GM10847 (cell line): ENCODE data around the gene SLC31A1.

Experiments
- POLR2A ChIP-seq: IDR thresholded peaks from 2 replicates; pipeline ENCODE4 v1.6.1; 2011; ENCODE audit not compliant: insufficient read length; ENCODE audit errors: extremely low read depth

SLC31A1 gene

DNA sequence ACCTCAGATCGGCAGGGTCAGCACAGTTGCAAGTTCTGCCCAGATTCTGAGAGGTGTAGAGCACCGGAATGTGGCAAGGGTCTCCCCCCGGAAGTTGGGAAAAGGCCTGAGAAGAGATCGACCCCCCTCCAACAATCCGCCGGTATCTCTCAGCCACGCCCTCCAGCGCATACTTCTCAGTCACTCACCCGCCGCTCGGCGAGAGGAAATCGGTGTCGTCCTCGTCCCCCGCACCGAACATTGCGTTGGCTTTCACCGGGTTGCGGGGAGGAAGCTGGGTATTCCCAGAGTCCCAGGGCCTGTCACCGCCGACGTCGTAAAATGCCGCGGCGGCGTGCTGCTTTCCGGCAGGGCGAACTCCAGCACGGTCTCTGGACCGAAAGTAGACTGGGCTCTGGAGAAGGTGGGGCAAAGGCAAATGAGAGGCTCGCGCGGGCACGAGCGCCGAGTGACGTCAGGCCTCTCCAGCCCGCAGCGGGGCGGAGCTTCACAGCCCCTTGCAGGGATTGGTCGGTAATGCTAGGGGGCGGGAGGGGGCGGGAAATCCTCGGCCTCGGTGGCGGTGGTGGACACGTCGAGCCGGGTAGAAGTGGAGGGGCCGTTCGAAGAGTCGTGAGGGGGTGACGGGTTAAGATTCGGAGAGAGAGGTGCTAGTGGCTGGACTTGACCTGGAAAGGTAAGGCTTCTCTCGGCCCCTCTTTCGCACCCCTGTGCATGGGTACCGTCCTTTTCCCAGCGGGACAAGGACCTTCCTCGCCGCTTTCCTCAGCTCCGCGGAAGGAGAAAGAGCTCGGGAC is at the start of gene SLC31A1, which contains the start of gene FKBP15:
SLC31A1 (plus strand) TSS at position 542 of the 797 bp plus-strand sequence. CDS start 34,605 bp downstream, outside the sequence.
FKBP15 (minus strand) TSS at position 275 of the 797 bp plus-strand sequence; CDS start at position 241, 34 bp downstream.
- TF ChIP-seq POLR2A = peak; percentile 42

DNA sequence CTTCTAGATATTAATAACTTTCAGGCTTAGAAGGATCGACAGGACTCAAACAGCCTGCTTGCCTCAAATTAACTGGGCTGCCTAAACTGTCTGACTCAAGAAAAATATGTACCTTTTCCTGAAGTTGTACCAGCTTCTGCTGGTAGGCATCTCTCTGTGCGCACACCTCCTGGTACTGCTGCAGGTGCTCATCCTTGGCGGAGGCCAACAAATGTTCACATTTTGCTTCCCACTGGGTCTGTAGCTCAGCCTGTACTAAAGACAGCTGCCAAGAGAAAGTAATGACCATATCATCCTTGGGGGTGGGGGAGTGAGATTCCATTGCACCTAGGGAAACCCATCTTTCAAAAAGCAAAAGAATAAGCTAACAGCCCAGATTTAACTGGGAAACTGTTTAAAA is 48.0 kb upstream of the SLC31A1 start:
- TF ChIP-seq POLR2A = no peak

DNA sequence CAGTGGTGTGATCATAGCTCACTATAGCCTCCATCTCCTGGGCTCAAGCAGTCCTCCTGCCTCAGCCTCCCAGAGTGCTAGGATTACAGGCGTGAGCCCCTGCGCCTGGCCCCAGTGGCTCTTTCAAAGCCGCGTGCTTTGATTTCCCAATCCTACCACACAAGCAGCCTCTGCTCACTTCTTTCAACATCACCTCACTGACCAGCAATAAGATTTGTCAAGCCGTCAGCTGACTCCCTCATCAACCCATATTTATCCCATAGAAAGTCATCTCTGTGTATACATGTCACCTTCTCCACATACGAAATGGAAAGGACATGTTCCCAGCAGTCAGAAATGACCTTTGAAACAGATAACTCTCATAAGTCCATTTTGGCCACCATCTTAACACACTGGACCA is 44.5 kb upstream of the SLC31A1 start:
- no peak for TF ChIP-seq POLR2A

DNA sequence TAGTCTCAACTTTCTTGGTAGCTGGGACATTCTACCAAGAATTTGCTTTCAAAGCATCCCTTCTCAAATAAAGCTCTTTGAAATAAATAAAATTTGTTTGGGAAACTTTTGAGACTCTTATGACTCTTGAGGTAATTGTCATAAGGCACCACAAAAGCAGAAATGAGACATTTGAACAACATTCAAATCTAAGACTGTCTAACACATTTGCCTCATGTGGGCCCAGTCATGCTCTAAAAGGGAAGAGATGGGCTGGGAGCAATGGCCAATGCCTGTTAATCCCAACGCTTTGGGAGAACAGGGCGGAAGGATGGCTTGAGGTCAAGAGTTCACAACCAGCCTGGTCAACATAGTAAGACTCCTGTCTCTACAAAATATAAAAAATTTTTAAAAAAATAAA is 44.1 kb upstream of the SLC31A1 start:
- no peak for TF ChIP-seq POLR2A

DNA sequence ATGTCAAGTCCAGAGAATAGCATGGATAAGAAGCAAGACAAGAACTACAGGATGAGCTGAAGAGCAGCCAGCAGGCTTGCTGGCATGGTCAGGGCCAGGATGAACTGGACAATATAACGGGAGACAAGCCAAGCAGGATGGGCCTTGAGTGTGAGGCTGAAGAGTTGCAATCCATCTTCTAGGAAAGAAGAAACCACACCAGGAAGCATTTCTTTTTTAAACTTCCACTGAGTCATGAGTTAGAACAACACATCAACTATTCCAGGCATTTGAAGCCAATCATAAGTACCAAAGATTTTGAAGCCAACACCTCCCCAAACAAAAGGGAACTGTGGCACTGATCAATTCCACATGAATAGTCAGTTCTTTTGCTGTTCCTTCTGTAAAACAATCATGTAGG is 43.3 kb upstream of the SLC31A1 start:
- no peak for TF ChIP-seq POLR2A

DNA sequence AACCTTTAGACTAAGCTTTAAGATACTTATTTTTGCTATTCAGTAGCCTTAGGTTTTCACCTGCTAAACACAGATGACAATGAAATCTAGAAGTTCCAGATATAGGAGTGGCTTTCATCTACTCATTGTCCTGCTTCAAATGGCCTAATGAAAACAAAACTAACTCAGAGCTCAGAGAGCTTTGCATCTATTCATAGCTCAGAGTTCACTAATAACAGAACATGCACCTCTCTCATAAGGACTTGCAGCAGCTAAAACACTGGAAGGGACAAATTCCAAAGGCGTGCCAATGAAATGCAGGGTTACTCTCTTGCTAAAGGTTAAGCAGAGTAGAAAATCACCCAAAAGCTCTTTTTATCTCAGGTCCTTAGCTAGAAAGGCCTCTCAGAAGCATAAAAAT is 41.5 kb upstream of the SLC31A1 start:
- TF ChIP-seq POLR2A = no peak

DNA sequence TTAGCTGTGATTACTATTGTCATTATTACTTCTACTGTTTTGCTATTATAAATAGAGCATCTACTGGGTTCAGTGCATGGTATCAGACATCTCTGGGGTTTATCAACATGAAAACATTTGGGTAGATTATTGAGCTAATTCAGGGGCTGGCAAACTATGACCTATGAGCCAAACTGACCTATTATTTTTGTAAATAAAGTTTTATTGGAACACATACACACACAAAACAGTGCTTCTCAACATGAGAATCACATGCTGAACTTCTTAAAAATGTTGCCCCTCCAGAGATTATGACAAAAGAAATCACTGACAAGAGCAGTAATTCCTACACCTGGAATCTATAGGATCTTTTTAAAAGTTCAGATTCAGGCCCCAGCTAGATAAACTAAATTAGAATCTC is 40.2 kb upstream of the SLC31A1 start:
- no peak for TF ChIP-seq POLR2A

DNA sequence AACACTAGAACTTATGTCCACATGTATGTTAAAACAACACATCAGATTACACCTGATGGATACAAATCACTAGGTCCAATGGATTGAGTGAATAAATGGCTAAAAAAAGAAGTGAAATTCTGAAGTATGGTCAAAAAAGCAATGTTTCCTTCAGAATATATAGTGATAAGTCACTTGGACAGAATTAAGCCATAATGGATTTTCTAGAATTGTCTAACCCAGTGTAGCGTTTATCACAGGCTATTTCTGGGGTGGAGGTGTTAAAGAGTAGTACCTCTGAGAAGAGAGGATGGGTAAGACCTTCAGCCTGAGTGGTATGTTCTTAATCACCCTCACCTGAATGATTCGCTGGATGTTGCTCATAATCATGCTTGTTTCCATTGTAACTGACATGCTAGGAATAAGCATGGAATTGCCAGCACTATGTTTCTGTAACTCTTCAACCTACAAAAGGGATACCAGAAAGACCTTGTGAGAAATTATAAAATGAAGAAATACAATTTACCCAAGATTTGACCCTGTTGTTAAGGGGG is 37.3 kb upstream of the SLC31A1 start:
- TF ChIP-seq POLR2A = no peak

DNA sequence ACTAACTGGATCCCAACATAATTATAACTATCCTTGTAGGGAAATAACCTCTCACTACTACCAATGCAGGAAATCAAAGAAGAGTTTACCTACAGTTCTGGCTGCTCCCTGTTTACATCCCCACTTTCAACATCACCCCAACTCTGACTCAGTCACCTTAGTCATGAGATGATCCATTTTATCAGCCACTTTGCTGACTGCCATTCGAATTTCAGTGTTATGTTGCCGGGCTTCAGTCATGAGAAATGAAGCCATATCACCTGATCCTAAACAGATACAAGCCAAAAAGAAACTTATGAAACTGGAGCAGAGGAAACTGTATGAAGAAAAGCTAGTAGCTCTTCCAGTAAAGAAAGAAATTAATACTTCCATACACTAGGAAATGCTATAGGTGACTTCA is 36.8 kb upstream of the SLC31A1 start:
- TF ChIP-seq POLR2A = no peak

DNA sequence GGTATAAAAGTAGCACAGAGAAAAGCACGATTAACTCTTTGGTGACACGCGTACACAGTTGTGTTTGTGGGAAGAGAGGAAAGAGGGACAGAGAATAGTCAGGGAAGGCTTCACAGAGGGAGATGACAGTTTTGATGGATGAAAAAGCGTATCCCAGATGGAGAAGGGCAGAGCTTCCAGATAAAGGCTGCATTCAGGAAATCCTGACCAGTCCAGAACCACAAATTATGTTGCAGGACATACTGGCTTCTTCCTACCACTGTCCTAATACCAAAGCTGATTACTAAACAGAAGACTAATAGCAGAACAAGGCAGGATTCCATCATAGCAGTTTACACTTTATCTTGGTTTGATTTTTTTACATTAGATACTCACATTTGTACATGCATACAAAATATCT is 36.1 kb upstream of the SLC31A1 start:
- TF ChIP-seq POLR2A = no peak

DNA sequence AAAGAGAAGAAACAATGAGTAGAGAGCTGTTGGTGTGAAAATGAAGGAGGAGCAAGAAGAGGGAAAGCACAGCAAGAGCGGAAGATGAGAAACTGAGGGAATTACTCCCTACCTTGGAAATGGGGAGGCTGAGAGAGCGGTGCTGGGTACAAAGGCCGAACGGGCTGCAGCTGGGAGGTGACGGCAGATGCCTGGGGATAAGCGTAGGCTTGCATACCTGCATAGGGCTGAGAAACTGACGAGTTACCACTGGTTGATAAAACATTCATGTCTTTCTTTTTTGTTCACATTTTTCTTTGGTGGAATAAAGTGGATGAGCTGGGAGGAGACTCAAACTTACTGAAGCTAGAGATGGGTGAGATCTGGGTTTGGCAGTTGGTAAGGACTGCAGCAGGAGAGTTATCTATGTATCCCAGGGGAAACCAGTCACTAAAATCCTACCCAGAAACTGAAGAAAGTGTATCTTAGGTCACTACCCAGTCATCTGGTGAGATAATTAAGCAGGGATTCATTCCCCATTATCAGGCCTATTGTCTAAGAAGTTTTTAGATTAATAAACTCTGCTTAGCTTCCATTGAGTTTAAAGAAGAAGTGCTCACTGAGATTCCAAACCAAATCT is 35.1 kb upstream of the SLC31A1 start:
- no peak for TF ChIP-seq POLR2A

DNA sequence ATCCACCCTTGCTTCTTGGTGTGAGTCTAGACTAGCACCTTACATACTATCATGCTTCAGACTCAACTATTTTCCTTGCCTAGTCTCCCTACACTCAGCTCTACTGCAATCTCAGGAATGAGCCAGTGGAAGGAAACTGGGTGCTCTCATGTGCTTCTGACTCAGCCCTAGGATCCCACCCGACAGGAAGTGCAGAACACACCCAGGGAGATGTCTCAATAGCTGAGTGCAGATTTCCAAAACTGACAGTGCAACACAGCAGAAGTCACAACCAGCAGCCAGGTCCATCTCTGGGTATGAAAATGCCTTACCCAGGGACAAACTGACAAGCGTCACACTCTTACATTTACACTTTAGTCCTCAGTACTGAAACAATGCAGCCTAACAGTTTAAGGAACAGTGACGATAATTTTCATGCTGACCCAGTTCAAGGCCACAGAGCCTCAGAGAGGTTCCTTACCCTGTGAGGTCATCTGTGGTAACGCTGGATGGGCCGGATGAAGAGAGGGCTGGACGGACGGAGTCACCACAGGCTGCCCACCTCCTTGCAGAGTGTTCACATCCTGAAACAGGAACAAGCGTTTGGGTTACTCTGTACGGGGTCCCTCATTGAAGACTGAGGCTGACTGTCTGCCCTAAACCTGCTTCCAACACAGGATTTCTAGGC is 33.3 kb upstream of the SLC31A1 start:
- TF ChIP-seq POLR2A = no peak

DNA sequence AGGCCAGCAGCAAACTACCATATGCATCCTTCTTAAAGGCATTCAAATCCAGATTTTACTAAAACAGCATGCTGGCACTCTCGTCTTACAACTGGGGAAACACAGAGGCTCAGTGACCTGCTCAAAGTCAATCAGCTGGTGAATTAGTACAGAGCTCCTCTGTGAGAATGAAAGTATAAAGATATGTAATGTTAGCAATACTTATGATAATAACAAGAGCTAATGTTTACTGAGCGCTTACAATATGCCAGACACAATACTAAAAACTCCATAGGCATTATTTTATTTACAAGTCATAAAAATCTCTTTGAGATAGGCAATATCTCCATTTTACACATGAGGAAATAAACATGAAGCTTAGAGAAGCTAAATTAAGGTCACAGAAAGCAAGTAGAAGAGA is 28.9 kb upstream of the SLC31A1 start:
- TF ChIP-seq POLR2A = no peak

DNA sequence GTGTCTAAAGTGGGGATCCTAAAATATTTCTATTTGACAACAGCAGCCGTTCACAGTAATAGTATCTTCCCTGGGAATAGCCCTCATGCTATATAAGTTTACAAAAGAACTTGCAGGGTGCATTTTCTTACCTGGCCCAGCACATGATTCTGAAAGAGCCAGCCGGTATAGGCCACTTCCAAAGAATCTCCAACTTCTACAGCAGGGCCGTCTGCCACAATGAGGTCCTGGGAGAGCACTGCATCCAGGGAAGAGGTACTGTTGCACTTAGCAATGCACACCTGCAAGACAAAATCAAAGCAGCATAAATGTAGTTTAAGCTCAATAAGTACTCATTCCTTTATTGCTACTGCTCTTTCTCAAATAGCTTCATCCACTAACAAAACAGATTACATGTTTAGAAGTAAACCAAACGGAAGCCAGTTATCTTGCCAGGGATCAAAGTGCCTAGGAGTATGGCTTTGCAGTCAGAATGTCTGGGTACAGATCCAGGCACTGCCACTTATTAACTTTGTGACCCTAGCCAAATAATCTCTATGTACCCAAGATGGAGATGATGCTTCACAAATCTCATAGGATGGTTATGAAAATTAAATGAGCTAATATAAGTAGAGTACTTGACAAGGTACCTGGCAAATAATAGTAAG is 21.5 kb upstream of the SLC31A1 start:
- TF ChIP-seq POLR2A = no peak

DNA sequence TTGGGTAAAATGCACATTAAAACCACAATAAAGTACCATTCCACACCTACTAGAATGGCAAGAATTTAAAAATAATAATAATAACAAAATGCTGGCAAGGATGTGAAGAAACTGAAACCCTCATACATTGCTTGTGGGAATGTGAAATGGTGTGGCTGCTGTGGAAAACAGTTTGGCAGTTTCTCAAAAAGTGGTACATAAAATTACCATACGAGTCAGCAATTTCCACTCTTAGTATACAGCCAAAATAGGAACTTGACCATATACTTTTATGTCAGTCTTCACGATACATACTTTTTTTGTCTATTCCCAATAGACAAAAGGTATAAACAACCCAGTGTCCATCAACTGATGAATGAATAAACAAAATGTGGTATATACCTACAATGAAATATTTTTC is 15.9 kb upstream of the SLC31A1 start:
- TF ChIP-seq POLR2A = no peak
